ENCODE data around the gene MKRN2OS.

Gene MKRN2OS

DNA sequence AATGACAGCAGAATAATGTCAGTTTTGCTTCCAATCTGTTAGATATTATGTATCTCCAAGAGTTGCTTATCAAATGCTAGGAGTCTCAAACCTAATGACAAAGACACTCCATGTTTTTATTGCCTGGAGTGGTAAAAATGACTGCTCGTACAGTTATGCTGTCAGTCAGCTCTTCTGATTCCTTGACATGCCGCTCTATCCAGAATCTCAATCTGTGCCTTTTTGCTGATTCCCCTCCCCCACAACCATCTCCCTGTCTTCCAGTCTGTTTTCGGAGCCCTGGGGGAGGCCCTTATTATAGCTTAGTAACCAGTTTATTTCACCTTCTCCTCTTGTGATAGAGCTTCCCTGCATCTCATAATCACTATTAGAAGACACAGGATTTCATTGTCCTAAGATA lies 14.2 kb upstream of the MKRN2OS start:
- Histone ChIP-seq H3K9me3 (ENCODE audit: insufficient read depth, low read depth, low read length) (no peaks in the 10 kb centered on the region), H3K4me1 (ENCODE audit: insufficient read depth, low read length, poor library complexity, severe bottlenecking) (peaks cover 42% of the 10 kb centered on the region), H3K4me2 (ENCODE audit: low read depth, low read length, poor library complexity, severe bottlenecking) (peak overlapping the region; percentile 92), H3K4me3 (ENCODE audit: low read length, poor library complexity, severe bottlenecking) (peak overlapping the region; percentile 89), H3K36me3 (ENCODE audit: insufficient read depth, low read length) (no peaks in the 10 kb centered on the region), H3K9ac (ENCODE audit: low read depth, low read length, poor library complexity, severe bottlenecking) (peak overlapping the region; percentile 23), H3K27me3 (ENCODE audit: insufficient read depth, low read length, poor library complexity, severe bottlenecking) (no peaks in the 10 kb centered on the region), H3K9me2 (replicated peaks; ENCODE audit: low read depth, low read length) (no peaks in the 10 kb centered on the region), H3F3A (ENCODE audit: low read depth) (no peaks in the 10 kb centered on the region), H2AFZ (ENCODE audit: low read length) (no peak overlapping the region), H4K20me1 (ENCODE audit: insufficient read depth, low read length, poor library complexity, severe bottlenecking) (peaks cover 51% of the 10 kb centered on the region), H3K79me2 (ENCODE audit: insufficient read depth, low read length) (peaks cover 67% of the 10 kb centered on the region)
- no peak for TF ChIP-seq EZH2phosphoT487 (IDR thresholded peaks at IDR 0.05; ENCODE audit: borderline replicate concordance)
- TF ChIP-seq, protein P1, sequence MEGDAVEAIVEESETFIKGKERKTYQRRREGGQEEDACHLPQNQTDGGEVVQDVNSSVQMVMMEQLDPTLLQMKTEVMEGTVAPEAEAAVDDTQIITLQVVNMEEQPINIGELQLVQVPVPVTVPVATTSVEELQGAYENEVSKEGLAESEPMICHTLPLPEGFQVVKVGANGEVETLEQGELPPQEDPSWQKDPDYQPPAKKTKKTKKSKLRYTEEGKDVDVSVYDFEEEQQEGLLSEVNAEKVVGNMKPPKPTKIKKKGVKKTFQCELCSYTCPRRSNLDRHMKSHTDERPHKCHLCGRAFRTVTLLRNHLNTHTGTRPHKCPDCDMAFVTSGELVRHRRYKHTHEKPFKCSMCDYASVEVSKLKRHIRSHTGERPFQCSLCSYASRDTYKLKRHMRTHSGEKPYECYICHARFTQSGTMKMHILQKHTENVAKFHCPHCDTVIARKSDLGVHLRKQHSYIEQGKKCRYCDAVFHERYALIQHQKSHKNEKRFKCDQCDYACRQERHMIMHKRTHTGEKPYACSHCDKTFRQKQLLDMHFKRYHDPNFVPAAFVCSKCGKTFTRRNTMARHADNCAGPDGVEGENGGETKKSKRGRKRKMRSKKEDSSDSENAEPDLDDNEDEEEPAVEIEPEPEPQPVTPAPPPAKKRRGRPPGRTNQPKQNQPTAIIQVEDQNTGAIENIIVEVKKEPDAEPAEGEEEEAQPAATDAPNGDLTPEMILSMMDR (conservative IDR thresholded peaks at IDR 0.05; ENCODE audit: low read length): no peak

GRCh38 chr3:12558706-12559105 lies 13.4 kb upstream of the MKRN2OS start:
- peaks cover 59% of the 10 kb centered on the region for H3K79me2 ChIP-seq (ENCODE audit: insufficient read depth, low read length)
- H3F3A ChIP-seq (ENCODE audit: low read depth): no peaks in the 10 kb centered on the region
- no peaks in the 10 kb centered on the region for H3K9me2 ChIP-seq (replicated peaks; ENCODE audit: low read depth, low read length)
- no peak overlapping the region for H2AFZ ChIP-seq (ENCODE audit: low read length)
- peaks cover 51% of the 10 kb centered on the region for H4K20me1 ChIP-seq (ENCODE audit: insufficient read depth, low read length, poor library complexity, severe bottlenecking)
- H3K4me1 ChIP-seq (ENCODE audit: insufficient read depth, low read length, poor library complexity, severe bottlenecking): peaks cover 47% of the 10 kb centered on the region
- H3K4me3 ChIP-seq (ENCODE audit: low read length, poor library complexity, severe bottlenecking): peak overlapping the region; percentile 89
- peak overlapping the region; percentile 92 for H3K4me2 ChIP-seq (ENCODE audit: low read depth, low read length, poor library complexity, severe bottlenecking)
- H3K27me3 ChIP-seq (ENCODE audit: insufficient read depth, low read length, poor library complexity, severe bottlenecking): no peaks in the 10 kb centered on the region
- H3K9me3 ChIP-seq (ENCODE audit: insufficient read depth, low read depth, low read length): no peaks in the 10 kb centered on the region
- no peaks in the 10 kb centered on the region for H3K36me3 ChIP-seq (ENCODE audit: insufficient read depth, low read length)
- no peak for TF ChIP-seq EZH2phosphoT487 (IDR thresholded peaks at IDR 0.05; ENCODE audit: borderline replicate concordance)
- TF ChIP-seq, protein P1 (conservative IDR thresholded peaks at IDR 0.05; ENCODE audit: low read length): no peak
- H3K9ac ChIP-seq (ENCODE audit: low read depth, low read length, poor library complexity, severe bottlenecking): peak overlapping the region; percentile 85

DNA sequence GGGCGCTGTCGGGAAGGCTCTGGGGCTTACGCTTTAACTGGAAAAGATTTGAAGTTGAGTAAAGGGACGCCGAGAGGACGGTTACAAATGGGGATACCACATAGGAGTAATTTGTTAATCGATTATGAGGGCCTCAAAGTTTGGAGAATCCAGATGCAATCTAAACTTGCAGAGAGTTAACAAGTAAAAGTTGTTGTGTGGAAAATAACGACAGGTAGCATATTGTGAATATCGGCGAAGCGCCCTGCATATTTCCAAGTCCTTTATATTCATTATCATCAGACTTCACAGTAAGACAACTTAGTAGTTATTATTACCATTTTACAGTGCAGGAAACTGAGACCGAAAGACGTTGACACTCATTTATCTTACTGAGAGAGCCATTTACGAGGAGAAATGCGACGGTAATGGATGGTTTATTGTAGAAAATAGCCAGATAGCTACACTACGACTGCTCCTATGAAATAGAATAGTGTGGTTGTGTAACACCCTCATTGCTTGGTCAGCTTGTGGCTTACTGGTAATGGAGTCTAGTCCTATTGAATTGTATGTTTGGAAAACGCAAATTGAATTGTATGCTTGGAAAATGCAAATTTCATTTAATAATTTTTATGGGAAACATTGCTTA lies 12.3 kb upstream of the MKRN2OS start:
- peak overlapping the region; percentile 93 for H2AFZ ChIP-seq (ENCODE audit: low read length)
- H3K9ac ChIP-seq (ENCODE audit: low read depth, low read length, poor library complexity, severe bottlenecking): peak overlapping the region; percentile 85
- H3K4me2 ChIP-seq (ENCODE audit: low read depth, low read length, poor library complexity, severe bottlenecking): peak overlapping the region; percentile 92
- no peaks in the 10 kb centered on the region for H3F3A ChIP-seq (ENCODE audit: low read depth)
- no peaks in the 10 kb centered on the region for H3K27me3 ChIP-seq (ENCODE audit: insufficient read depth, low read length, poor library complexity, severe bottlenecking)
- H3K9me2 ChIP-seq (replicated peaks; ENCODE audit: low read depth, low read length): no peaks in the 10 kb centered on the region
- H4K20me1 ChIP-seq (ENCODE audit: insufficient read depth, low read length, poor library complexity, severe bottlenecking): peaks cover 50% of the 10 kb centered on the region
- H3K4me3 ChIP-seq (ENCODE audit: low read length, poor library complexity, severe bottlenecking): peak overlapping the region; percentile 89
- H3K4me1 ChIP-seq (ENCODE audit: insufficient read depth, low read length, poor library complexity, severe bottlenecking): peaks cover 48% of the 10 kb centered on the region
- H3K9me3 ChIP-seq (ENCODE audit: insufficient read depth, low read depth, low read length): no peaks in the 10 kb centered on the region
- H3K36me3 ChIP-seq (ENCODE audit: insufficient read depth, low read length): no peaks in the 10 kb centered on the region
- H3K79me2 ChIP-seq (ENCODE audit: insufficient read depth, low read length): peaks cover 56% of the 10 kb centered on the region
- TF ChIP-seq, protein P1 (conservative IDR thresholded peaks at IDR 0.05; ENCODE audit: low read length): no peak
- no peak for TF ChIP-seq EZH2phosphoT487 (IDR thresholded peaks at IDR 0.05; ENCODE audit: borderline replicate concordance)
